Stomach (tissue), 4 donors: ENCODE measurements around the gene STAB1.

Experiments
- EP300 ChIP-seq: sonication (generic); formaldehyde crosslinking; IDR thresholded peaks from one replicate; pipeline ENCODE4 v1.6.1; 2017; ENCODE audit warnings: antibody characterized with exemption
- POLR2A ChIP-seq, 4 donors: fragments of 450-650 bp; IDR thresholded peaks; one replicate each; pipeline ENCODE4 v1.6.1; 2016; ENCODE audit warnings: antibody characterized with exemption in 4 of 4, control low read depth in 2 of 4, mild to moderate bottlenecking in 1 of 4, moderate library complexity in 1 of 4
- POLR2AphosphoS5 ChIP-seq, 3 donors: sonication (generic); formaldehyde crosslinking; IDR thresholded peaks; one replicate each; pipeline ENCODE4 v1.6.1; 2016; ENCODE audit warnings: antibody characterized with exemption in 3 of 3
- TF ChIP-seq, protein P1 (sequence below), 7 experiments: fragments of 450-650 bp in 4 of 7; fragments of 200-600 bp in 3 of 7; sonication (generic) in 3 of 7; IDR thresholded peaks; one replicate each; pipeline ENCODE4 v1.5.1; 2016 to 2019; ENCODE audit warnings: antibody characterized with exemption in 7 of 7, control low read depth in 2 of 7, mild to moderate bottlenecking in 1 of 7

DNA sequence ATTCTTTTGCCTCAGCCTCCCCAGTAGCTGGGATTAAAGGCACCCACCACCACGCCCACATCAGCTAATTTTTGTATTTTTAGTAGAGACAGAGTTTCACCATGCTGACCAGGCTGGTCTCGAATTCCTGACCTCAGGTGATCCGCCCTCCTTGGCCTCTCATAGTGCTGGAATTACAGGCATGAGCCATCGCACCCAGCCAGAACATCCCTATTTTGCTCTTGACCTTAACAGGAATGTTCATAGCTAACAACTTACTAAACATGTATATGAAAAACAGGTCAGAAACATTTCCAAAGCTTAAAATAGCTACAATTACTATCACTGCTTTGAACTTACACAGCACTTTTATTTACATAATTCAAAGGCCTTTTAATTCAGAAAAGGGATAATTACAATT, 74.9 kb downstream of the STAB1 start:
- TF ChIP-seq, protein P1, sequence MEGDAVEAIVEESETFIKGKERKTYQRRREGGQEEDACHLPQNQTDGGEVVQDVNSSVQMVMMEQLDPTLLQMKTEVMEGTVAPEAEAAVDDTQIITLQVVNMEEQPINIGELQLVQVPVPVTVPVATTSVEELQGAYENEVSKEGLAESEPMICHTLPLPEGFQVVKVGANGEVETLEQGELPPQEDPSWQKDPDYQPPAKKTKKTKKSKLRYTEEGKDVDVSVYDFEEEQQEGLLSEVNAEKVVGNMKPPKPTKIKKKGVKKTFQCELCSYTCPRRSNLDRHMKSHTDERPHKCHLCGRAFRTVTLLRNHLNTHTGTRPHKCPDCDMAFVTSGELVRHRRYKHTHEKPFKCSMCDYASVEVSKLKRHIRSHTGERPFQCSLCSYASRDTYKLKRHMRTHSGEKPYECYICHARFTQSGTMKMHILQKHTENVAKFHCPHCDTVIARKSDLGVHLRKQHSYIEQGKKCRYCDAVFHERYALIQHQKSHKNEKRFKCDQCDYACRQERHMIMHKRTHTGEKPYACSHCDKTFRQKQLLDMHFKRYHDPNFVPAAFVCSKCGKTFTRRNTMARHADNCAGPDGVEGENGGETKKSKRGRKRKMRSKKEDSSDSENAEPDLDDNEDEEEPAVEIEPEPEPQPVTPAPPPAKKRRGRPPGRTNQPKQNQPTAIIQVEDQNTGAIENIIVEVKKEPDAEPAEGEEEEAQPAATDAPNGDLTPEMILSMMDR (IDR thresholded peaks at IDR 0.05) = no peak
- TF ChIP-seq POLR2AphosphoS5 (IDR thresholded peaks at IDR 0.05) (no peak), POLR2A (IDR thresholded peaks at IDR 0.05) (no peak), EP300 (no peak)
